GM23248 (cell line): ENCODE measurements around the gene METRNL.

Experiments used
- EZH2 ChIP-seq: fragments of 200-600 bp; sonication (generic); IDR thresholded peaks from 2 replicates; pipeline ENCODE4 v1.6.1; 2018; ENCODE audit warnings: antibody characterized with exemption, mild to moderate bottlenecking; ENCODE audit not compliant: insufficient read depth, poor library complexity, severe bottlenecking
- EZH2phosphoT487 ChIP-seq: fragments of 200-600 bp; sonication (generic); IDR thresholded peaks from 2 replicates; pipeline ENCODE4 v1.6.1; 2018; ENCODE audit warnings: antibody characterized with exemption, moderate library complexity, mild to moderate bottlenecking, low read depth; ENCODE audit not compliant: insufficient read depth

DNA sequence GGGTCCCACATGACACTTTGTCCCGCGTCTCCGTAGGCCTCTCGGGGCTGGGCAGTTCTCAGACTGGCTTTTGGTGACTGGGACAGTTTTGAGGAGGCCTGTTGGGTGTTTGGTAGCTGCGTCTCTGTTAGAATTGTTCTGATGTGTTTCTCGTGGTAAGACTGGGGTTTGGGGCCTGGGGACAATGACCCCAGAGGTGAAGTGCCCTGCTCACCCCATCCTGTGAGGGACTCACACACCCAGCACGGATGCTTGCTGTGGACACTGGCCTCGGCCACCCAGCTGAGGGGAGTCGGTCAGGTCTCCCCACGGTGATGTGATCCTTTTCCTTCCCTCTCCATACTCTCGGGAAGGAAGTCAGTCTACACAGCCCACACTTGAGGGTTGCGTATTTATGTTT is 50.3 kb downstream of the METRNL start:
- TF ChIP-seq EZH2: no peak
- no peak for TF ChIP-seq EZH2phosphoT487
